BE2C (cell line): ENCODE results near the gene DOC2A.
"Not testable (repeated sequence)": the region's sequence is repeated elsewhere in the genome, so short reads cannot be mapped to it uniquely, and the experiment has no call there.

ENCODE experiments used
- DNase-seq: peaks from one replicate; pipeline ENCODE4 v3.0.0-alpha.2; 2020
- H3K27me3 ChIP-seq: fragments of 250-450 bp; sonication (Bioruptor Pico); 2 replicates; pipeline ENCODE4 v1.5.1; 2020; ENCODE audit warnings: mild to moderate bottlenecking
- H3K36me3 ChIP-seq: fragments of 250-450 bp; sonication (Bioruptor Pico); 2 replicates; pipeline ENCODE4 v1.5.1; 2020; ENCODE audit warnings: mild to moderate bottlenecking
- H3K4me1 ChIP-seq: fragments of 250-450 bp; sonication (Bioruptor Pico); 2 replicates; pipeline ENCODE4 v1.5.1; 2020
- H3K4me3 ChIP-seq: 2 replicates; pipeline ENCODE4 v1.5.1; 2011; ENCODE audit warnings: low read depth, low read length
- H3K9me3 ChIP-seq: fragments of 250-450 bp; sonication (Bioruptor Pico); 2 replicates; pipeline ENCODE4 v1.5.1; 2020
- CTCF ChIP-seq: IDR thresholded peaks from 2 replicates; pipeline ENCODE4 v1.5.1; 2012; ENCODE audit warnings: mild to moderate bottlenecking, low read depth, low read length

DOC2A gene

DNA sequence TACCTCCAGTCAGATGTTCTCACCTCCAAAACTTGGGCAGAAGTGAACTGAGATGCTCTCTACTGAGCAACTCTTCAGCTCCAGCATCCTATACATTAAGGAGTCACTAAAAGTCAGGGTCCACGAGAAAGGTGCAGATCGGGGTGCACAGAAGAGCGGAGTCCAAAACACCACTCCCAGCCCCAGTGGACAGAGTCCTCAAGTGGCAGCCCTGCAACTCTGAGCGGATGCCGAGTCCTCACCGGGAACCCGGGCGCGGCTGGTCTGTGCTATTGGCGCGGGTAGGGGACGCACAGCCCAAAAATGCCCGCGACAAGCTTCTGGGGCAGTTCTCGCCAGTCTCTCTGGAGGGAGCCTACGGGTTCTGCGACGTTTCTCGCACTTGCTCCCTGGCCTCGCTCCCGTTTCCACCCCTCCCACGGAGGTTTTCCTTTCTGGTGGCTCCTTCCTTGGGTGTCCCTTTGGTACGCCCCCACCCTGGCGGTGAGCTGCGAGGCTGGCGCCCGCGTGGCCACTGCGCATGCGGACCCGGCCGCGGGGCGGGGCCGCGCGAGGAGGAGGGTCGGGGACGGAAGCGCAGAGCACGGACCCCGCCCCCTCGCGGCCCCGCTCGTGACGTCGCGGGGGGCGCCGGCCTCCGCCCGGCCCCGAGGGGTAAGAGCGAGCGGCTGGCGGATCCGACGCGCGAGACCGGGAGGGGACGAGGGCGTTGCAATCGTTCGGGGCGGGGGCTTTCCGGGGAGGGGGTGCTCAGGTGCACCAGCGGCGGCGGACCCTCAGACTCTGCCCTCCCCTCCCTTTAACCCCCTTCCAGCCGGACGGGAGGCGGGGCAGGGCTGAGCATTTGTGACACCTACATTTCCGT, 49.1 kb downstream of the DOC2A start, which contains the start of gene TMEM219:
Gene TMEM219 (plus strand): TSS at position 601 of the 865 bp plus-strand sequence. CDS start 1,065 bp downstream, outside the sequence.
- no peaks in the 10 kb centered on the region for H3K27me3 ChIP-seq
- H3K36me3 ChIP-seq, result no peaks in the 10 kb centered on the region
- H3K4me3 ChIP-seq, result peak within 1 kb of the TSS; percentile 81
- TF ChIP-seq CTCF, result peak; percentile 40
- H3K9me3 ChIP-seq, result no peaks in the 10 kb centered on the region
- DNase-seq, result peak; percentile 93
- no peaks in the 10 kb centered on the region for H3K4me1 ChIP-seq

DNA sequence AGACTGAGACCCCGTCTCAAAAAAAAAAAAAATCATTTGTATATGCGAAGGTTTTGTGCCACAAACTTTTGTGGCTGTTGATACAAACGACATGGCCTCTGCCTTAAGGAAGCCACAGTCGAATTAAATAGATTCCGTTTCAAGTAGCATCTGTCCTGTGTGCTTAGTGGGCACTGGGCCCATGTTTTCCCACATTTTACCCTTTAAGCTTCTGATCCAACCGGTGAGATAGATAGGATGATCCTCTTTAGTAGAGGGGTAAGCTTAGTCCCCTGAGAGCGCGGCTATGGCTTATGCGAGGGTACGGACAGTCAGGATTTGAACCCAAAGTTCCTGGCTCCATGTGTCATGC, 49.7 kb downstream of the DOC2A start:
- TF ChIP-seq CTCF, result no peak
- no peak for DNase-seq
- Histone ChIP-seq H3K4me1 (no peaks in the 10 kb centered on the region), H3K9me3 (no peaks in the 10 kb centered on the region), H3K27me3 (no peaks in the 10 kb centered on the region), H3K4me3 (peak overlapping the region; percentile 81), H3K36me3 (no peaks in the 10 kb centered on the region)

- DNase-seq, H3K4me1 ChIP-seq, H3K27me3 ChIP-seq, H3K9me3 ChIP-seq, H3K4me3 ChIP-seq, H3K36me3 ChIP-seq: not testable (repeated sequence)
These were observed 51.0 kb downstream of the DOC2A start for GRCh38 chr16:29959821-29960220.

GRCh38 chr16:29959293-29959692, 51.5 kb downstream of the DOC2A start:
- H3K27me3 ChIP-seq, result no peaks in the 10 kb centered on the region
- no peak for TF ChIP-seq CTCF

DNA sequence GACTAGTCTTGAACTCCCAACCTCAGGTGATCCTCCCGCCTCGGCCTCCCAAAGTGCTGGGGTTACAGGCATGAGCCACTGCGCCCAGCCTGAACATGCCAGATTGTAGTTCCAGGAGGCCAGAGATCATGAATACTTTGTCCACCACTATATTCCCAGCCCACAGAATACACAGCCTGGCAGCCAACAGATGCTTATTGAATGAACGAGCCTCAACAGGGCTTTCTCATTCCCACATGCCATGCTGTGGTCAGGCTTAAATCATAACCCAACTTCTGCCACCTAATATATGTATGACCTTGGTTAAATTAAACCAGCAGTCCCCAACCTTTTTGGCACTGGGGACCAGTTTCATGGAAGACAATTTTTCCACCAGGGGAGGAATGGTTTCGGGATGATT, 52.1 kb downstream of the DOC2A start:
- TF ChIP-seq CTCF, result no peak
- Histone ChIP-seq H3K27me3 (no peaks in the 10 kb centered on the region), H3K4me3 (no peak overlapping the region), H3K9me3 (no peaks in the 10 kb centered on the region), H3K4me1 (no peaks in the 10 kb centered on the region), H3K36me3 (no peaks in the 10 kb centered on the region)
- DNase-seq, result no peak

More at GRCh38 chr16:29959293-29959692, 51.5 kb downstream of the DOC2A start:
- Histone ChIP-seq H3K36me3 (no peaks in the 10 kb centered on the region), H3K4me3 (no peak overlapping the region), H3K4me1 (no peaks in the 10 kb centered on the region), H3K9me3 (no peaks in the 10 kb centered on the region)
- no peak for DNase-seq
